NB4 (cell line): ENCODE data around the gene COMMD7.

Experiments used
- MAX ChIP-seq: IDR thresholded peaks from 2 replicates; pipeline ENCODE4 v1.6.1; 2011; ENCODE audit warnings: low read depth, low read length
- MYC ChIP-seq: IDR thresholded peaks from 2 replicates; pipeline ENCODE4 v1.6.1; 2011; ENCODE audit warnings: low read depth, low read length
- POLR2A ChIP-seq: IDR thresholded peaks from 2 replicates; pipeline ENCODE4 v1.6.1; 2011; ENCODE audit warnings: mild to moderate bottlenecking; ENCODE audit not compliant: insufficient read length; ENCODE audit errors: extremely low read depth
- TF ChIP-seq, protein P1 (sequence below): IDR thresholded peaks from one replicate; pipeline ENCODE4 v1.5.1; 2012; ENCODE audit warnings: low read depth, low read length

- TF ChIP-seq MAX (no peak), POLR2A (no peak), MYC (no peak)
- TF ChIP-seq, protein P1, sequence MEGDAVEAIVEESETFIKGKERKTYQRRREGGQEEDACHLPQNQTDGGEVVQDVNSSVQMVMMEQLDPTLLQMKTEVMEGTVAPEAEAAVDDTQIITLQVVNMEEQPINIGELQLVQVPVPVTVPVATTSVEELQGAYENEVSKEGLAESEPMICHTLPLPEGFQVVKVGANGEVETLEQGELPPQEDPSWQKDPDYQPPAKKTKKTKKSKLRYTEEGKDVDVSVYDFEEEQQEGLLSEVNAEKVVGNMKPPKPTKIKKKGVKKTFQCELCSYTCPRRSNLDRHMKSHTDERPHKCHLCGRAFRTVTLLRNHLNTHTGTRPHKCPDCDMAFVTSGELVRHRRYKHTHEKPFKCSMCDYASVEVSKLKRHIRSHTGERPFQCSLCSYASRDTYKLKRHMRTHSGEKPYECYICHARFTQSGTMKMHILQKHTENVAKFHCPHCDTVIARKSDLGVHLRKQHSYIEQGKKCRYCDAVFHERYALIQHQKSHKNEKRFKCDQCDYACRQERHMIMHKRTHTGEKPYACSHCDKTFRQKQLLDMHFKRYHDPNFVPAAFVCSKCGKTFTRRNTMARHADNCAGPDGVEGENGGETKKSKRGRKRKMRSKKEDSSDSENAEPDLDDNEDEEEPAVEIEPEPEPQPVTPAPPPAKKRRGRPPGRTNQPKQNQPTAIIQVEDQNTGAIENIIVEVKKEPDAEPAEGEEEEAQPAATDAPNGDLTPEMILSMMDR: no peak
Observed at GRCh38 chr20:32751293-32751692, 8.0 kb upstream of the COMMD7 start.
